Motor neuron (in vitro differentiated cells): ENCODE measurements around the gene CUL5. TPM values are rescaled to one million over a fixed set of nuclear protein-coding genes. Genes with fewer than 3 reads are reported as not detected.
"Not testable (repeated sequence)": the region's sequence is repeated elsewhere in the genome, so short reads cannot be mapped to it uniquely, and the experiment has no call there.

Experiments
- ATAC-seq, 8 experiments: fragments of 200-7000 bp; cut with Tn5 transposase; replicated peaks in 6 of 8; 2 replicates each; pipeline ENCODE4 v1.8.0; 2021; ENCODE audit warnings: mild to moderate bottlenecking in 8 of 8, moderate library complexity in 8 of 8
- H3K27ac ChIP-seq, 2 donors: fragments of 250-450 bp; sonication (Bioruptor Pico); 2 replicates each; pipeline ENCODE4 v1.9.0; 2021; ENCODE audit warnings: antibody characterized with exemption in 2 of 2, mild to moderate bottlenecking in 2 of 2, moderate library complexity in 1 of 2
- H3K4me1 ChIP-seq, 2 donors: fragments of 250-450 bp; sonication (Bioruptor Pico); replicated peaks in 1 of 2; 2 replicates each; pipeline ENCODE4 v1.6.1; 2021; ENCODE audit warnings: antibody characterized with exemption in 2 of 2, mild to moderate bottlenecking in 2 of 2, moderate library complexity in 1 of 2
- H3K4me3 ChIP-seq, 5 donors: fragments of 250-450 bp; sonication (Bioruptor Pico); 2 replicates each; pipeline ENCODE4 v1.9.0; 2021; ENCODE audit warnings: antibody characterized with exemption in 5 of 5, mild to moderate bottlenecking in 5 of 5, moderate library complexity in 4 of 5
- WGBS, 10 experiments: fragments of 450-650 bp; shearing (Covaris generic); methylation state at CpG; one replicate each; pipeline ENCODE4 v1.0.0; 2022; 5-methylcytosine and 5-hydroxymethylcytosine counted together
- in situ Hi-C, 9 experiments: fragments of 400-800 bp; cut with MboI; loops; one replicate each; pipeline ENCODE4 v1.15.0; 2021; ENCODE audit warnings: low sequenced_read_pairs in 9 of 9, low pct_unique_long_range_greater_than_20kb in 2 of 9; ENCODE audit not compliant: unreplicated experiment in 9 of 9
- total RNA-seq, 8 experiments: library from RNA; unstranded; fragments of 300-600 nt; gene quantifications; 2 replicates each; pipeline versions ENCODE4 v1.2.3 to v1.2.4, GENCODE V29; 2022

Gene CUL5
- total RNA-seq, 8 experiments from 2014 or later, result 20.1 to 31.4 (median 24.3) TPM

DNA sequence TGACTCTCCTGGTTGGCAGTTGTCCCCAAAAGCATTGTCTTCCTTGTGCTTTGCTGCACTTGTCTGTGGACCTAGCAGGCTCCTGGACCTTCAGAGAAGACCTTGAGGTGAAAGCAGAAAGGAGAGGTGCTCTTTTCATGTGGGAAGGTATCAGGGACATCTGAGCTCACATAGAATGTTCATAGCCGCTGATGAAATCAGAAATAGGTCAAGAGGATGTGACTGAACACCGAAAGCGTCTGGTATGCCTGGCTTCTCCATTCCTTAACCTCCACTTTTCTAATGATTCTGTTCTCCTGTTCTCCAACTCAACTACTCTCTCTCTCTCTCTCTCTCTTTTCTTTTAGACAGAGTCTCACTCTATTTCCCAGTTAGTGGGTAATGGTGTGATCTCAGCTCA lies 6.2 kb upstream of the CUL5 start:
- Histone ChIP-seq H3K27ac (no peak overlapping the region), H3K4me1 (no peaks in the 10 kb centered on the region), H3K4me3 (no peak overlapping the region)
- ATAC-seq, result no peak
- in situ Hi-C loops, result no loop called here
- 0 to 94% (median 67%) methylated on average over 1 to 3 of the region's 3 CpGs; no CpG with 5 or more reads in 3 of the 10 experiments for WGBS, 10 experiments

DNA sequence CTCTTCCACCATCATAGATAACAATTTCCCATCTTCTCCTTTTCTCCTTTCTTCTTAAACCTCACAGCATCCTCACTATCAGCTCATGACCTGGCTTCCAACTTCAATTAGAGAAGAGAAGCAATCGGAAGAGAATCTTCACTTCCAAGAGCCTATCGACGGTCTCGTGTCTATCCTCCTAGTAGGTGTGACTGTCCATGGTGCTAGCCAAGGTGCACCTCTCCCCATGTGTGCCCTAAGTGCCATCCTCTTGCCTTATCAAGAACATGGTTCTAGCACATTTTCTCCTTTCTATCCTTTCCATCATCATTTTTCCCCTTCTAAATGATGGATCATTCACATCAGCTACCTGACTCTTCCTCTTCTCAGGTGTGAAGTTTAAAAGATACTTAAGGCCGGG lies 5.1 kb upstream of the CUL5 start:
- no peak overlapping the region for H3K27ac ChIP-seq
- no peak for ATAC-seq
- in situ Hi-C loops, result no loop called here
- 66 to 100% (median 100%) methylated on average over 1 to 5 of the region's 5 CpGs; no CpG with 5 or more reads in 2 of the 10 experiments for WGBS, 10 experiments
- no peak overlapping the region for H3K4me3 ChIP-seq
- H3K4me1 ChIP-seq, result no peaks in the 10 kb centered on the region

DNA sequence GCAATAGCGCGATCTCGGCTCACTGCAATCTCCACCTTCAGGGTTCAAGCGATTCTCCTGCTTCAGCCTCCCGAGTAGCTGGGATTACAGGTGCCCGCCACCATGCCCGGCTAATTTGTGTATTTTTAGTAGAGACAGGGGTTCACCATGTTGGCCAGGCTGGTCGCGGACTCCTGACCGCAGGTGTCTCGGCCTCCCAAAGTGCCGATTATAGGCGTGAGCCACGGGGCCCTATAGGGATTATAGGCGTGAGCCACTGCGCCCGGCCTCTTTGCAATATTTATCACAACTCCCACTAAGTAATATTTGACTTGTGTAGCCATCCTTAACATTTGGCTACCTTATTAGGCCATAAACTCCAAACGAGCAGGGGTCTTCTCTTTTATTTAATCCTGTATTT lies 879 bp upstream of the CUL5 start:
- WGBS, 10 experiments, result 80 to 100% (median 94%) methylated on average over 1 to 11 of the region's 18 CpGs; no CpG with 5 or more reads in 2 of the 10 experiments
- no peak overlapping the region for H3K4me3 ChIP-seq
- peaks cover 2 to 21% of the 10 kb centered on the region in 2 donors for H3K4me1 ChIP-seq
- no peak for ATAC-seq
- no peak overlapping the region for H3K27ac ChIP-seq
- in situ Hi-C loops, result no loop called here

DNA sequence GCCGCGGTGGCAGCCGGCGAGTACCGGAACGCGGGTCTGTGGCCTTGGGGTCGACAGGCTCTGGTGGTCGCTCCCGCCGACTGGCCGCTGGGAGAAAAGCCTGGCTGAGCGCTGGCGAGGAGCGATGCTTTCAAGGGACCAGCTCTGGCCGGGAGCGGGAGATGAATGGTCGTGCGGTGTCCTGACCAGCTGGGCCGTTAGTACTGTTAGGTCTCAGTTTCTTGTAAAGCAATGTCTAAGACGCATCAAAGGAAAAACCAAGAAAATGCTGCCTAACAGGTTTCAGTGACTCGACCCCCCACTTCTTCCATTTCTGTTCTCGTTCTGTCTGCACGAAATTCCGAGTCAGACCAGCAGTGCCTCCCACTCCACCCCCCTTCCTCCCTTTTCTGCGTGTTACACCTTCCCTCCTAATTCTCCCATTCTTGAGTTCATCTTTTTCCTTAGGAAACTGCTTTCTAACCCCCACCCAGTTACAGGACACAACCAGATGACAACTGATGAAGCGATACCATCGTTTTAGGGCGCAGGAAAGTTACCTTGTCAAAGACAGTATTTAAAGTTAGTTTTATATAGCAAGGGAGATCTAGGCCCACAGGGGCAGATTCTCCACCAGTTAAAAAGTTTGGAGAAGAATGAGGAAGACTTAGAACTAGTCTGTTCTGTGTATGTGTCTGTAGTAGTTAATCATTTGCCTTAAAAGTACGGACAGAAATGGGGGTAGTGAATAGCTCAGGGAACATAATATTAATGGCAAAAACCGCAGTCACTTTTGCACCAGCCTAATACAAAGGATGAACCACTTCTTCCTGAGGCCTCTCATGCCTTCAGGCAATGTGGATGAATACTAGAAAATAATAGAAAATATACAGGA lies 1.0 kb downstream of the CUL5 start:
- peak overlapping the region; percentile 84 to 96 (median 88) for H3K4me3 ChIP-seq
- peak; percentile 2 to 34 (median 20) for ATAC-seq
- H3K4me1 ChIP-seq, result peaks cover 2 to 21% of the 10 kb centered on the region in 2 donors
- 0 to 15% (median 2%) methylated on average over 3 to 22 of the region's 31 CpGs for WGBS, 10 experiments
- in situ Hi-C loops, result no loop called here
- H3K27ac ChIP-seq, result peak overlapping the region; percentile 98 to 99

DNA sequence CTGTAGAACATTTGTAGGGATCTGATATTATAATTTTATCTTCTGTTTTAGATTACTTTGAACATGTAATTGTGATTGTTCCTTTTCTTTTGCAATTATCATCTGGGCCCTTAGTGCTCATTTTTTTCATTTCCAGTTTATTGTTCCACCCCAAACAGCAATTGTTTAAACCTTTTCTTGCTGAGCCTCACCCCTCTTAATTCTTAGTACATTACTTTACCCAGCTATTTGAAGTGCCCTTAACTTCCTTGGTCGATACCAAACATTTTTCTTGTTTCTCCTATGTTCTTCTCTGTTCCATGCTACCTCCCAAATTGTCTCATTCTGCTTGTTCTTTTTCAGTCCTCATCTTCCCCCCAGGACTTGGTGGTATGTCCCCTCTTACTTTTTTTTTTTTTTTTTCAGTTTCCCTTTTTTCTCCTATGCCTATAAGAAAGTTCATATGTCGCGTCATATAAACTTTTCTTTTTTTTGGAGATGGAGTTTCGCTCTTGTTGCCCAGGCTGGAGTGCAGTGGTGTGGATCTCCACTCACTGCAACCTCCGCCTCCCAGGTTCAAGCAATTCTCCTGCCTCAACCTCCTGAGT lies 3.5 kb downstream of the CUL5 start:
- Histone ChIP-seq H3K4me1 (peaks cover 2 to 21% of the 10 kb centered on the region in 2 donors), H3K27ac (no peak overlapping the region), H3K4me3 (no peak overlapping the region)
- no peak for ATAC-seq
- in situ Hi-C loops, result no loop called here
- WGBS, 10 experiments, result 74 to 100% (median 98%) methylated on average over 1 to 5 of the region's 5 CpGs

DNA sequence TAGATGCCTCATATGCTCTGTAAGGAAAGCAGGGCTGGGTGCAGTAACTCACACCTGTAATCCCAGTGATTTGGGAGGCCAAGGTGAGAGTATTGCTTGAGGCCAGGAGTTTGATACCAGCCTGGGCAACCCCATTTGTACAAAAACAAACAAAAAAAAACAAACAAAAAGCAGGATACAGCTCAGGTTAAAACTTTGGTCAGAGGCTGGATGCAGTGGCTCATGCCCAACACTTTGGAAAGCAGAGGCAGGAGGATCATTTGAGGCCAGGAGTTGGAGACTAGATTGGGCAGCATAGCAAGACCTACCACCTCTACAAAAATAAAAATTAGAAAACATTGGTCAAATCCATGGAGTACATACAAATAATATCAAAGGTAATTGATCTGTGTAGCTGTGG lies 7.9 kb downstream of the CUL5 start:
- ATAC-seq, result no peak
- Histone ChIP-seq H3K4me1 (peaks cover under 1 to 6% of the 10 kb centered on the region in 2 donors), H3K4me3 (no peak overlapping the region), H3K27ac (no peak overlapping the region)
- in situ Hi-C loops, result no loop called here

DNA sequence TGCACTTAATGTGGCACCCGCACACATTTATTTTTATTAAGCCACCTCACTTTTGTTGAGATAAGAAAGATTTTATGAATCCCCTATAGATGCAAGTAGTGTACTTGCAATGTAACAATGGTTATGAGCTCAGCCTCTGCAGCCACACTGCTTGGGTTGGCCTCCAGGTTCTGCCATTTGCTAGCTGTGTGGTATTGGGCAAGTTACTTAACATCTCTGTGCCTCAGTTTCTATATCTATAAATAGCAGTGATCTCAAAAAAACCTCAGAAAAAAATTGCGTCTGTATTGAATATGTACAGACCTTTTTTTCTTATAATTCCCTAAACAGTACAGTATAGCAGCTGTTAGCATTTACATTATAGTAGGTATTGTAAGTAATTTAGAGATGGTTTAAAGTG lies 10.0 kb downstream of the CUL5 start:
- H3K4me3 ChIP-seq, result no peak overlapping the region
- ATAC-seq, result no peak
- H3K27ac ChIP-seq, result no peak overlapping the region
- WGBS, 10 experiments, result 80 to 100% (median 93%) methylated on average over 1 to 2 of the region's 2 CpGs; no CpG with 5 or more reads in 6 of the 10 experiments
- H3K4me1 ChIP-seq, result no peaks in the 10 kb centered on the region
- in situ Hi-C loops, result no loop called here

DNA sequence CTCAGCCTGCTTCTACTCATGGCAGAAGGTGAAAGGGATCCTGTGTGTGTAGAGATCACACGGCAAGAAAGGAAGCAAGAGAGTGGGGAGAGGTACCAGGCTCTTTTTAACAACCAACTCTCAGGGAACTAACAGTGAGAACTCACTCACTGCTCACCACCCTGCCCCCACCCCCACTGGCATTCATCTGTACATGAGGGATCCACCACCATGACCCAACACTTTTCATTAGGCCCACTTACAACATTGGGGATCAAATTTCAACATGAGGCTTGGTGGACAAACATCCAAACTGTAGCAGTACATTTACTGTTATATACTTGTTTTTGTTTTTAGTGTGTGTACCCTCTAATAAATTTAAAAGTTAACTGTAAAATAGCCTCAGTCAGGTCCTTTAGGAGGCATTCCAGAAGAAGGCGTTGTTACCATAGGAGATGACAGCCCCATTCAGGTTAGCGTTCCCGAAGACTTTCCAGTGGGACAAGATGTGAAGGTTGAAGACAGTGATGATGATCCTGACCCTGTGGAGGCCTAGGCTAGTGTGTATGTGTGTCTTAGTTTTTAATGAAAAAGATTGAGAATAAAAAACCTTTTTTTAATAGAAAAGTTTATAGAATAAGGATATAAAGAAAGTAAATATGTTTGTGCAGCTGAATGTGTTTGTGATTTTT lies 11.3 kb downstream of the CUL5 start:
- H3K4me1 ChIP-seq, result no peaks in the 10 kb centered on the region
- no peak overlapping the region for H3K4me3 ChIP-seq
- peak in 1 of 8 experiments; percentile 22 for ATAC-seq
- WGBS, 10 experiments, result 50 to 100% (median 79%) methylated on average over 1 to 4 of the region's 4 CpGs; no CpG with 5 or more reads in 2 of the 10 experiments
- H3K27ac ChIP-seq, result no peak overlapping the region
- in situ Hi-C loops, result no loop called here

DNA sequence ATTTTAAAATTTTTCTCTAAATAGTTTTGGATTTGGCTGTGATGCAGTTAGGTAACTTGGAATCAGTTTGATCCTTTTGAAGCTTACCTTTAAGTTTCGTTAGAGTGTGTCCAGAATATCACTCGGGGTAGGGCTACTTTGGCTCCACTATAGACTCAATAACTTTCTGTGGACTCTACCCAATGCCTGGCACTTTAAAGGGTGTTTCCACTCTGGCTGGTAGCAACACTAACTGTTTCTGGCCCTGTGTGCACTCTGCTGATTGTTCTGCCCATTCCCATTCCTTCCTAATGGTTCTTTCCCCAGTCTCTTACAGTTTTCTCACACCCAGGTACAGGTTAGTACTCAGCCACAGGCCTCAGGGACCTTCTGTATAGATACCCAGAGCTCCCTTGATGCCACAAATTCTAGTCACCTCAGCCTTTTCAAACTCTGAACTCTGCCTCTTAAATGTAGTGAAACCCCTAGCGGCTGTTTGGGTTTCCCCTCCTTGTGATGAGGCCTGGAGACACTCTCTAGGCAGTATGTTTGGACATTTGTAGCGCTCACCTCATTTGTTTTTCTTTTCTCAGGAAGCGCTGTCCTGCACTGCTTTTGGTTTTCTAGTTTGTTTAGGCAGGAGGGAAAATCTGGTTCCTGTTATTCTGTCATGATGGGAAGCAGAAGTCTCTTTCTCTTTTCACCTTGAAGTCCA lies 16.8 kb downstream of the CUL5 start:
- Histone ChIP-seq H3K27ac (no peak overlapping the region), H3K4me1 (no peaks in the 10 kb centered on the region), H3K4me3 (no peak overlapping the region)
- ATAC-seq, result no peak
- in situ Hi-C loops, result no loop called here
- WGBS, 10 experiments, result 47 to 100% (median 98%) methylated on average over 1 to 5 of the region's 5 CpGs

DNA sequence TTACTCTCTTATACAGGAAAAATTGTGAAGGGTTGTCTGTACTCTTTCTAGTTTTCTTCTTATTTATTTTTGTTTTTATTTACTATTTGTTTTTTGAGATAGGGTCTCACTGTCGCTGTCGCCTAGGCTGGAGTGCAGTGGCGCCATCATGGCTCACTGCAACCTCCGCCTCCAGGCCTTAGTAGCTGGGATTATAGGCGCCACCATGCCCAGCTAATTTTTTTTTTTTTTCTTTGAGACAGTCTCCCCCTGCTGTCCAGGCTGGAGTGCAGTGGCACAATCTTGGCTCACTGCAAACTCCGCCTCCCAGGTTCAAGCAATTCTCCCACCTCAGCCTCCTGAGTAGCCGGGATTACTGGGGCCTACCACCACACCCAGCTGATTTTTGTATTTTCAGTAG lies 18.4 kb downstream of the CUL5 start:
- Histone ChIP-seq H3K4me3 (no peak overlapping the region), H3K4me1 (no peaks in the 10 kb centered on the region), H3K27ac (no peak overlapping the region)
- ATAC-seq, result peak in 1 of 8 experiments; percentile 19
- in situ Hi-C loops, result no loop called here
- WGBS, 10 experiments, result 92 to 100% (median 100%) methylated on average over 1 to 7 of the region's 7 CpGs

DNA sequence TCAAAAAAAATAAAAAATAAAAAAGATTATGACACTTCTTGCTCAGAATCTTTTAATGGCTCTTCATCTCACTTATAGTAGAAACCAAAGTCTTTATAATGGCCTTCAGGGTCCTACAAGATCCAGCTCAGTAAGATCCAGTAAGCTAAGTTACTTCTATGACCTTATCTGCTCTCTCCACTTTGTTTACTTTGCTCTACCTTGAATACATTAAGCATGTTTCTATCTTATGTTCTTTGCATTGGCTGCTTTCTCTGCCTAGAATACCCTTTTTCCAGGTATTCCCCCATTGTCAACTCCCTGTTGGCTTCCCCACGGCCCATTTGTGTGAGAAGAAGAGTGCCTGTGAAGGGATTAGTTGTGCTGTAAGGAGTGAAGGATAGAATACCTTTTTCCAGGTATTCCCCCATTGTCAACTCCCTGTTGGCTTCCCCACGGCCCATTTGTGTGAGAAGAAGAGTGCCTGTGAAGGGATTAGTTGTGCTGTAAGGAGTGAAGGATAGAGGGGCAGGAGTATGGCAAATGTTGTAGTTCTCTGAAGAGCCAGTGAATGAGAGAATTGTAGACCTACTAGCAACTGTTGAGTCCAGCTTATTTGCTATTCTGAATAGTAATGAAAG lies 20.2 kb downstream of the CUL5 start:
- H3K4me1 ChIP-seq, H3K4me3 ChIP-seq, in situ Hi-C loops, ATAC-seq, H3K27ac ChIP-seq: not testable (repeated sequence)
- 80 to 100% (median 88%) methylated on average over 1 to 2 of the region's 2 CpGs; no CpG with 5 or more reads in 2 of the 10 experiments for WGBS, 10 experiments

DNA sequence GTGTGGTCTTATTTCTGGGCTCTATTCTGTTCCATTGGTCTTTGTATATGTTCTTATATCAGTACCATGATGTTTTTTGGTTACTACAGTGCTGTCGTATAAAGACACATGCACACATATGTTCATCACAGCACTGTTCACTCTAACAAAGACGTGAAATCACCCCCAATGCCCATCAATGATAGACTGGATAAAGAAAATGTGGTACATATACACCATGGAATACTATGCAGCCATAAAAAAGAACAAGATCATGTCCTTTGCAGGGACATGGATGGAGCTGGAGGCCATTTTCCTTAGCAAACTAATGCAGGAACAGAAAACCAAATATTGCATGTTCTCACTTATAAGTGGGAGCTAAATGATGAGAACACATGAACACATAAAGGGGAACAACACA lies 22.9 kb downstream of the CUL5 start:
- H3K4me1 ChIP-seq, H3K4me3 ChIP-seq, H3K27ac ChIP-seq, ATAC-seq, in situ Hi-C loops: not testable (repeated sequence)
- WGBS, 10 experiments, result 67 to 100% (median 97%) methylated on average over 1 to 2 of the region's 2 CpGs; no CpG with 5 or more reads in 4 of the 10 experiments
